NCI-H1417 treated with DMSO at 0.1 percent for 48 hours (cell line): Measurements from ENCODE around the gene PLEKHA7.

Source experiments
- DNase-seq: peaks from one replicate; lab custom pipeline; 2025; lab: John Stamatoyannopoulos, UW

PLEKHA7 gene

DNA sequence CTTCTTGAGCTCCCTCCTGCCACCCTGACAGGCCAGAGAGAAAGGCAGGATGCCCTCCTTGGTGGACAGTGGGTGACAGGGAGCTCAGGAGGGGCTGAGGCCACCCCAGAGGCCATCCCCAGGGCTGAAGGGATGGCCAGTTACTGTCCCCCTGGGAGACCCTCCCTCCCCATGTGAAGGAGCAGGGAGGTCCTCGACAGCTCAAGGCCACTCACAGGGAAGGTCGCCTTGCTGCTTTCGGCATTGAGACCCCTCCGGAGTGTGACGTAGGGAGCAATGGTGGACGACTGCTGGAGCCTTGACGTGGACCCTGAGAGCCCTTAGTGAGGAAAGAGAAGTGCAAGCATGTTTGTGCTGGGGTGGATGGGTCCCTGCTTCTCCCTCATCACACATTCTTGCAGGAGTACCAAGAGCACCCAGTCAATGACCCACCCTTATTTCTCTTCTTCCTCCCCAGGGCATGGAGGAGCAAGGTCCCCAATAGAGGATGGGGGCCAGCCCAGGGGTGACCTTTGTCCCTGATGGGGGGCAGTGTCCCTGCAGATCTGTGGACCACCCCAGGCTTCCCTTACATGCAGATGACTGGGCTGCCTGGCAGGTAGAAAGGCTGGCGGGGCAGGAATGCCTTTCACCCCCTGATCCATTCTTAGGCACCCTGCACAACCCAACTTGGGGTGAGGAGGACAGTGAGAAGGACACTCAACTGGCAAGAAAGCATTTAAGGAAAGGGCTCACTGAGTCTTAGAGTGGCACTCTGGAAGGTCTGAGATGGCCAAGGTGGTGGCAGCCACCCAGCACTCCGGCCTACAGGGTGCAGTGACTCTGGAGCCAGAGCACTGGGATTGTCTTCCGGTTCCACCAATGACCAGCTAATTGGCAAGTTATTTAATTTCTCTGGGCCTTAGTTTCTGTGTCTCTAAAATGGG lies 224.4 kb downstream of the PLEKHA7 start:
- DNase-seq, result no peak

DNA sequence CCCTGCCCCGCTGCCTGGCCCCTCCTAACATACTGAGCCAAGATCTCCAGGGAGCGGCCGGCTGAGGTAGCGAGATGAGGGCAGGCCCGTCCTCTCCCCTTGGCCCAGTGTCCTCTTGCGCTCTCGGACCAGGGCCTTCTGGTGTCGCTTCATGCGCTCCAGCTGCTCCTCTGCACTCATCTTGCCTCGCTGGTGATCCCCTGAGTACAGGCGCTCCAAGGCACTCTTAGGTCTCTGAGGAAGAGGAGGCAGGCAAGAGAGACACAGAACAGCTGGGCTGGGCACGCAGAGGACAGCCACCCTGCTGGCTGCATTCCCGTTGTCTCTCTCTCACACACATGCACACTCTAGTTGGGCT lies 225.2 kb downstream of the PLEKHA7 start:
- DNase-seq, result no peak

DNA sequence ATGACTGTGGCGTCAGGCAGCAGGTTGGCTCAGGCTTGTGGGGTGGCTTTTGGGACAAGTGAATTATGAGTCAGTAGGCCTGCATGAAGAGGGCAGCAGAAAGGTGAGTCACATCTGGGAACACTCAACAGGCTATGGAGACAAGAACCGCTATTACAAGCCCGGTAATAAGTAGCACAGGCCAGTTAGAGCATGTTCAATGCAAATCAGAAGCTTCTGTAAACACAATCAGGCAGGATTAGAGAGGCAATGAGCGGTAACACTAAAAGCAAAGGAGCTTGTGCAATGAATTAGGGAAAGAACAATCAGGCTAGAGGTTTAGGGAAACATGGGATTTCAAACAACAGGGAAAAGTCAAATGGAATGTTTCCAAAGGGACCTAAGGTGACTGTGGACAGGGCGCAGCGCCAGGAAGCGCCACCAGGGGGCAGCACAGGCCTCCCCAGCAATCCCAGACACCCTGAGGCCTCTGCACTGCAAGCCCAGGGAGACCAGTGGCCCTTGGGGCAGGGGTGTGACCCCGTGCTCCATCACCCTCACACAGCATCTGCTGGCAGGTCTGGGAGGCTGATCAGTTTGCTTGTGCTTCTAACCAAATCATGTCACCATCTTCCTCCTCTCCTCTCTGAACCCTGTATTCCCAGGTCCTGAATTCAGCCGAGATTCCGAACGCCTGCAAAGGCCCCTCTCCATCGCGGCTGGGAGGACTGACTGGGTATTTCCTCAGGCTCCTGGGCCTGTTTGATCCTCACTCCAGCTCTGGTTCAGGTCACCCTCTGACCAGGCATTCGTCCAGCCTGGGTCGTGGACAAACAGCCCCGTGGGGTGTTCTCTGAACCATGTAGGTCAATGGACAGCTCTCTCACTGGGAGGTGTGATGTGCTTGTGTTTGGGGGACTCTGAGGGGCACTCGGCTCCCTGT lies 225.8 kb downstream of the PLEKHA7 start:
- peak; percentile 7 for DNase-seq

- no peak for DNase-seq
These were observed 227.0 kb downstream of the PLEKHA7 start for GRCh38 chr11:16787035-16787742.

- DNase-seq, result no peak
These were observed 228.1 kb downstream of the PLEKHA7 start for GRCh38 chr11:16786131-16786530.

- no peak for DNase-seq
These were observed 228.6 kb downstream of the PLEKHA7 start for GRCh38 chr11:16785520-16786128.

- no peak for DNase-seq
These were observed 229.5 kb downstream of the PLEKHA7 start for GRCh38 chr11:16784666-16785065.

DNA sequence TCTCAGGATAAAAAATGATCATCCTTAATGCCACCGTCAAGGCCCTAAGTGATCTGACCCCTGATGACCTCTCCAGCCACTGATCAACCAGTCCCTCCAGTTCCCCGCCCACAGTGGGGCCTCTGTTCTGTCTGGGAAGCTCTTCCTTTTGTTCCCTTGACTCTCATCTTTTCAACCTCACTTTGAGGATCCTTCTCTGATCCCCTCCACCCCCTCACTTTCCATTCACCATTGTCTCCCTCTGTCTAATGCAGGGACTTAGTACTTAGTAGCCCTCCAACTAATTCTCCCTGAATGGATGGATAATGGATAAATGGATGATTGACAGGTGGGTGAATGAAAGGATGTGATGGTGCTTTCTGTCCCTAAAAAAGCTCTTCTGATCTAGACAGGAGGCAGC lies 230.1 kb downstream of the PLEKHA7 start:
- no peak for DNase-seq

GRCh38 chr11:16783321-16783801 lies 230.9 kb downstream of the PLEKHA7 start:
- no peak for DNase-seq

DNA sequence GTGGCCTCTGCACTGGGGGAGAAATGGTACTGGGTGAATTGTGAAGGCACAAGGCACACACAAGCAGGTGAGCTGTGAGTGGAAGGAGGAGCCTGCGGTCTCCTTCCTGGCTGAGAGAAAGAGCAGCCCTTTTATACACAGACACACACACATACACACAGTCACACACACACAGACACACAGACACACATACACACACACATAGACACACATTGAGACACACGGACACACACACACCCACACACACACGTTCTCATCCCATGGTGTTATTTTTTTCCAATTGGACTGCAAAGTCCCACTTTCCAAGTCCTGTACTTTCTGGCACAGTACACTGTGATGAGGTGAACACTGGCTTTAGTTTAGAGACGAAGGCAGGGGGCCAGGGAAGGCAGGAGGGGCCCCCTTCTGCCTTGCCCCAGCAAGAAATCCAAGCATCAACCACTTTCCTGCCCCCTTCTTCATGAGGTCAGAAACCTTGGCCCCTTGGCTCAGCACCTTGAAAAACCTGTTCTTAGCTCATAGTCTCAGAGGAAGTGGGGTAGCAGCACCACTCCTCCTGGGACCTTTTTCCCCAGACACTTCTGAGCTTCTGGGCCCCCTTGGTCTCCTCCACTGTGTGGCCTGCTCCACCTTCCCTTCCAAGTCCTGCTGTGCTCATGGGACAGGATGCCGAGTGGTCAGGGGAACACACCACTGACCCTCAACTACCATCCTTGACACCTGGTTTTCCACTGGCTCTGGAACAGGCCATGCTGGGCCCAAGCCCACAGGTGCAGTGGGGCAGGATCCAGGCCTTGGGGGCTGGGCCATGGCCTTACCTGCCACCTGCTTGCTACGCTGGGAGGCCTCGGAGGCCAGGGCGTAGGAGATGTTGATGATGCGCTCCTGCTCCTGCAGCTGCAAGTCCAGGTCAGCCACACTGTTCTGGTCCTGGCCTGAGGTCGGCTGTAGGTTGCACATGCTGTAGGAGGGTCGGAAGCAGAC lies 232.0 kb downstream of the PLEKHA7 start:
- DNase-seq, result no peak

DNA sequence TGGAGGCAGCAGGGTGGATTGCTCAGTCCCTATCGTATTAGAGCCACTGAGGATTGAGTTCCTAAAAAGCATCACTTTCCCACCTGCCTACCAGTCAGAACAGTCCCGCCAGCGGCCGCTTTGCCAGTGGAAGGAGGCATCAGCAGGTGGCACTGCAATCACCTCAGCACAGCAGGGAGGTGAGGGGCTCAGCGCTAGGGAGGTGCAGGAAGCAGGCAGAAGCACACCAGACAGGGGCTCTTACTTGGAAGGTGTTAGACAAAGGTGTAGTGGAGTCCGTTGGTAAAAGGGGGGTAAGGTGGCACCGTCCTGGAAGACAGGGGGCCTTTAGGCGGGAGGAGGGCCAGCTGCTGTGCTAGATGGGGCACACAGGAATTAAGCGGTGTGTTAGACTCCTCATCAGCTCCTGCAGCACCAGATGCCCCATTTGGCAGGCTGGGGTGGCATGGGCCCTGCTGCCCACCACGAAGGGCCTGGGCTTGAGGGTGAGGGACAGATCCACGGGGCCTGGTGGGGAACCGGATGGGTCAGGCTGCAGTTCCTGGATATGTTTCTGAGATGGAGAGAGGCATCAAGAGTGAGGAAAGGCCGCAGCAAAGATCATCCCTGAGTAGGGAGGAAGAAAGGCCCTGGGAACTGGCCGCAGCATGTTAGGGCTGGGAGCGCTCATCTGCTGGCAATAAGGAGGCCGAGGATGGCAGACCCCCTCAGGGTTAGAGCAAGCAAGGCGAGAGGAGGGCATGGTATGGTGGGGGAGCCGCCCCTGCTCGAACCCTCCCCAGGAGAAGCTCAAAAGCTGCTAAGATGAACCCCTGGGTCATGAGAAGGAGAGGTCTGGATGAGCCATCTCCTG lies 233.3 kb downstream of the PLEKHA7 start:
- DNase-seq, result no peak

GRCh38 chr11:16780146-16780545 lies 234.1 kb downstream of the PLEKHA7 start:
- no peak for DNase-seq

GRCh38 chr11:16779436-16779835 lies 234.8 kb downstream of the PLEKHA7 start:
- DNase-seq, result no peak

- DNase-seq, result no peak
These were observed 235.3 kb downstream of the PLEKHA7 start for GRCh38 chr11:16778876-16779275.

DNA sequence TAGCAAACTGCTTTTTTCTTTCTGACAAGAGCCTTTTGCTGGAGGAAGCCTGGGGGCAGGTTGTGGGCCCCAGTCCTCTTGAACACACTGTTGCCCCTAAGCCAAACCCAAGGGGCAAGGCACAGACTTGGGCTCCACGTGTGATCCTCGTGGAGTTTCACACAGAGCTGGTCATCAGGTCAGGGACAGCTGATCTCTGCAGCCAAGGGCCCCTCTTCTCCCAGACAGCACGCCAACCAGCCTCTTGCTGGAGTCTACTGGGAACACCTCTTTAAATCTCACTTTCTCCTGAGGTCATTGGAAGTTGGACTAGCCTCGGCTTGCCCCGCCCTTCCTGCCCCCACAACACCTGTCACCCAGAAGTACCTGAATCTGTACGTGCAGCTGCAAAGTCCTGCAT lies 235.9 kb downstream of the PLEKHA7 start:
- no peak for DNase-seq

DNA sequence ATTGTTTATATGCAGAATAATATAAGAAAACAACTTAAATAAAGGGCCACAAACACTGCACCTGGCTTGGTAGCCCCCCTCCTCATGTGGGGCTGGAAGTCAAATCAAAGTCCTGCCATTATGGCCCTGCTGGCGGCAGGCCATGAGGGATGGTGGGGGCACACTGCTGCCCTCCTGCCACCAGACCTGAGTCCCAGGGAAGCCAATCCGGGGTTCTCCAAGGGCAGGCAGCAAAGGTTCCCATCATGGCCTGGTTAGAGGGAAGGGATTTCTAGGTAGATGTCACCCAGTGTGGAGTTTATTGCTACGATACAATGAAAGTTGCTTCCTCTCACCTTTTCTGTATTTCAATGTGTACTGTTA lies 236.6 kb downstream of the PLEKHA7 start:
- DNase-seq, result no peak

- DNase-seq, result no peak
These were observed 237.3 kb downstream of the PLEKHA7 start for GRCh38 chr11:16776711-16777612.

DNA sequence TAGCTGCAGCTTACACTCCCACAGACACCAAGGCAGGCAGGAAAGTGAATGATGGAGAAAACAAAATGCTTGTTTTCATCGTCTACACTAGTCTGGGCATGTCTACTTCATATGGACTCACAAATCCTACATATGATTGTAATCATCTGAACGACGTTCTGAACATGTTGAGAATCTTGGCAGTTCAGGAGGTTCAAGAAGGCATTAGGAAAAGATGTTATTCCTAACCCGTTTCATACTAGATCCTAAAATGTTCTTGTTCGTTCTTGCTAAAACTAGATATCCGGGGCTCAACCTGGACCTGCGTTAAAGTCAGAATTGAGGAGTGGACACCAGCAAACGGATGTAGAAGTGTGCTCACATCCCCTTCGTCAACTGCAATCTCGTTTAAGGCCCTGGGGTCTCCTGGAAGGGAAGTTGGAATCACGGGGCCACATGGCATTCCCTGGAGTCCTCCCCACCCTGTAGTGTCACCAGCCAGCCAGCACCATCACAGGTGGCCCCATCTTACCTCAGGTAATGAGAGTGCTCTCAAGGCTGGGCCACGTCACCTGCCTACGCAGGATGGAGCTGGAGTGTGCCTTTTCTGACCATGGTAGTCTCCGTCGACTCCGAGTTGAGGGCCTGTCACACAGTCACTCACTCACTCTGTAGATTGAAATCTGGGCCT lies 238.5 kb downstream of the PLEKHA7 start:
- no peak for DNase-seq
